ENCODE measurements around the gene TMEM54. TPM values are rescaled to one million over a fixed set of nuclear protein-coding genes. Genes with fewer than 3 reads are reported as not detected.
"Not testable (repeated sequence)": the region's sequence is repeated elsewhere in the genome, so short reads cannot be mapped to it uniquely, and the experiment has no call there.

Gene TMEM54
- total RNA-seq, 1 experiment from 2014 or later = 102 TPM

GRCh38 chr1:32910319-32910718, 9.1 kb upstream of the TMEM54 start:
- ChIA-PET POLR2A (ENCODE audit: unreplicated experiment) (no interaction called here), CTCF (no interaction called here)
- Histone ChIP-seq H3K79me2 (ENCODE audit: low read depth) (no peaks in the 10 kb centered on the region), H3K27ac (no peak overlapping the region), H2AFZ (no peak overlapping the region), H3K4me1 (replicated peaks; ENCODE audit: insufficient read depth) (no peaks in the 10 kb centered on the region), H3K4me3 (no peak overlapping the region), H3K36me3 (ENCODE audit: low read depth) (no peaks in the 10 kb centered on the region), H4K20me1 (ENCODE audit: insufficient read depth) (no peaks in the 10 kb centered on the region), H3K27me3 (ENCODE audit: insufficient read depth, low read depth) (no peaks in the 10 kb centered on the region), H3F3A (ENCODE audit: insufficient read depth, low read depth) (0 out of 2 replicates have a peak, but pooled peaks cover under 1% of the 10 kb centered on the region), H3K9me2 (ENCODE audit: insufficient read depth) (no peaks in the 10 kb centered on the region), H3K4me2 (no peak overlapping the region), H3K9me3 (ENCODE audit: insufficient read depth, low read depth) (no peaks in the 10 kb centered on the region)
- no TSS peak for BruUV-seq (replicated peaks)
- TF ChIP-seq CTCF (conservative IDR thresholded peaks at IDR 0.05) (no peak), EZH2 (IDR thresholded peaks at IDR 0.05; ENCODE audit: low read depth) (no peak)
- intact Hi-C loops (cut with micrococcal nuclease; ENCODE audit: unreplicated experiment) = no loop called here
- DNase-seq = no peak

- Histone ChIP-seq H3K27me3 (ENCODE audit: insufficient read depth, low read depth) (no peaks in the 10 kb centered on the region), H3K27ac (no peak overlapping the region), H4K20me1 (ENCODE audit: insufficient read depth) (no peaks in the 10 kb centered on the region), H3K79me2 (ENCODE audit: low read depth) (no peaks in the 10 kb centered on the region), H3K4me1 (replicated peaks; ENCODE audit: insufficient read depth) (no peaks in the 10 kb centered on the region), H3K9me2 (ENCODE audit: insufficient read depth) (no peaks in the 10 kb centered on the region), H3K36me3 (ENCODE audit: low read depth) (no peaks in the 10 kb centered on the region), H3F3A (ENCODE audit: insufficient read depth, low read depth) (peaks cover 14% of the 10 kb centered on the region; the same call in 1 of the 2 replicates), H3K9me3 (ENCODE audit: insufficient read depth, low read depth) (no peaks in the 10 kb centered on the region), H2AFZ (no peak overlapping the region), H3K4me2 (no peak overlapping the region), H3K4me3 (no peak overlapping the region)
- ChIA-PET CTCF (interaction anchor here (0.7 kb wide), 1 partner anchor 16 kb away, joined by 3 read pairs; no protein-coding TSS in a partner anchor), POLR2A (ENCODE audit: unreplicated experiment) (no interaction called here)
- intact Hi-C loops (cut with micrococcal nuclease; ENCODE audit: unreplicated experiment) = no loop called here
- no peak for DNase-seq
- TF ChIP-seq CTCF (conservative IDR thresholded peaks at IDR 0.05) (no peak), EZH2 (IDR thresholded peaks at IDR 0.05; ENCODE audit: low read depth) (no peak)
- no TSS peak for BruUV-seq (replicated peaks)
Measured at GRCh38 chr1:32907435-32907834, 6.2 kb upstream of the TMEM54 start.

GRCh38 chr1:32906654-32907053, 5.5 kb upstream of the TMEM54 start:
- no peak overlapping the region for H2AFZ ChIP-seq
- no peak overlapping the region for H3K27ac ChIP-seq
- H3K27me3 ChIP-seq (ENCODE audit: insufficient read depth, low read depth) = no peaks in the 10 kb centered on the region
- ChIA-PET POLR2A (ENCODE audit: unreplicated experiment) (no interaction called here), CTCF (no interaction called here)
- H3K79me2 ChIP-seq (ENCODE audit: low read depth) = no peaks in the 10 kb centered on the region
- no peaks in the 10 kb centered on the region for H4K20me1 ChIP-seq (ENCODE audit: insufficient read depth)
- DNase-seq = no peak
- no peaks in the 10 kb centered on the region for H3K9me2 ChIP-seq (ENCODE audit: insufficient read depth)
- H3K9me3 ChIP-seq (ENCODE audit: insufficient read depth, low read depth) = no peaks in the 10 kb centered on the region
- H3K4me1 ChIP-seq (replicated peaks; ENCODE audit: insufficient read depth) = no peaks in the 10 kb centered on the region
- no peaks in the 10 kb centered on the region for H3K36me3 ChIP-seq (ENCODE audit: low read depth)
- no peak overlapping the region for H3K4me3 ChIP-seq
- no peak overlapping the region for H3K4me2 ChIP-seq
- intact Hi-C loops (cut with micrococcal nuclease; ENCODE audit: unreplicated experiment) = no loop called here
- H3F3A ChIP-seq (ENCODE audit: insufficient read depth, low read depth) = peaks cover 14% of the 10 kb centered on the region; the same call in 1 of the 2 replicates
- TF ChIP-seq CTCF (conservative IDR thresholded peaks at IDR 0.05) (no peak), EZH2 (IDR thresholded peaks at IDR 0.05; ENCODE audit: low read depth) (no peak)
- BruUV-seq (replicated peaks) = no TSS peak

GRCh38 chr1:32905588-32905987, 4.4 kb upstream of the TMEM54 start:
- H3K27ac ChIP-seq; H3K79me2 ChIP-seq (ENCODE audit: low read depth); H3K4me1 ChIP-seq (replicated peaks; ENCODE audit: insufficient read depth); CTCF ChIA-PET; H3K4me3 ChIP-seq; POLR2A ChIA-PET (ENCODE audit: unreplicated experiment); DNase-seq; H3K27me3 ChIP-seq (ENCODE audit: insufficient read depth, low read depth); BruUV-seq (replicated peaks); intact Hi-C loops (cut with micrococcal nuclease; ENCODE audit: unreplicated experiment); H3K36me3 ChIP-seq (ENCODE audit: low read depth); H4K20me1 ChIP-seq (ENCODE audit: insufficient read depth); H3K9me3 ChIP-seq (ENCODE audit: insufficient read depth, low read depth); H3K9me2 ChIP-seq (ENCODE audit: insufficient read depth); H2AFZ ChIP-seq; H3K4me2 ChIP-seq: not testable (repeated sequence)
- peaks cover 14% of the 10 kb centered on the region; the same call in 1 of the 2 replicates for H3F3A ChIP-seq (ENCODE audit: insufficient read depth, low read depth)

All from PC-9 (cell line).